Activated CD8-positive, alpha-beta memory T cell treated with anti-CD3 and anti-CD28 coated beads, Interleukin-2, amount 50 U/mL, for 1 hour (primary cell): ENCODE results near the gene CFAP46.
"Not testable (repeated sequence)": the region's sequence is repeated elsewhere in the genome, so short reads cannot be mapped to it uniquely, and the experiment has no call there.

Experiments used
- DNase-seq: peaks from one replicate; pipeline ENCODE4 v3.0.0-alpha.2; 2020; ENCODE audit errors: extremely low read depth

The CFAP46 gene

GRCh38 chr10:132807621-132808049 is 134.7 kb downstream of the CFAP46 start:
- no peak for DNase-seq

DNA sequence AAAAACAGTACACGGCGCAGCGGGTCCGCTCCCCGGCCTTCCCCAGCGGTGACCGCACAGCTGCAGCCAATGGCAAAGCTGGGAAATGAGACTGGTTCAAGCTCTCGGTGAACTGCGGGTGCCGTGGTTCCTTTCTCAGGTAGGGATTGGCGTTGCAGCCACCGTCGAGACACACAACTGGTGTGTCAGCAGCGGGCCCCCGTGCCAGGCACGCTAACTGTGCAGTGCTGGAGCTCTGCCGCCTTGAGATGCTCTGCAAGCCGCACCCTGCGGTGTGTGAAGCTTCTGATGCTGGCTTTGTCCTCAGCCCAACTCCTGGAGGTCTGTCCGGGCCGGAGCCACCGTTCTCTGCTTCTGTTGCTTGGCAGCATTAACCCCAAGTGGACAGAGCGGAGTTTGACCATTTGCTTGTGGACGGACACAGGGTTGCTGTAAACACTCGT is 135.8 kb downstream of the CFAP46 start:
- DNase-seq, result no peak

- no peak for DNase-seq
Measured at GRCh38 chr10:132806110-132806509, 136.3 kb downstream of the CFAP46 start.

GRCh38 chr10:132805599-132805998 is 136.8 kb downstream of the CFAP46 start:
- DNase-seq, result no peak

GRCh38 chr10:132804785-132805426 is 137.5 kb downstream of the CFAP46 start:
- DNase-seq, result no peak

DNA sequence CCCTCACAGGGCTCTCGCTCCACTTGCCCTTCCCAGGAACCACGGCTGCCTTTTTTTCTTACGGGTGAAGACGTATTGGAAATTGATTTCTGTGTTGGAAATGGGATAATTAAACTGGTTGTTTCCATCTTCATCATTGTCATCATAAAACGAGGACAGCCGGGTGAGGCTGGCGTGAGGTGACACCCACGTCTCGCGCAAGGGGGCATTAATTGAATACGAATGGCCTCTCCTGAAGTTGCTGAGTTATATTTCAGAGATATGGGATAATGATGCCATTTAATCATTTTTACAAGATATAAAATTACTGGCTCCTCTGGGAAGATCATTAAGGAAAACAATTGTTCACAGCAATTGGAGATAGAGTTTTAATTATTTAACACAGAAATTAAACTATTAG is 138.1 kb downstream of the CFAP46 start:
- no peak for DNase-seq

DNA sequence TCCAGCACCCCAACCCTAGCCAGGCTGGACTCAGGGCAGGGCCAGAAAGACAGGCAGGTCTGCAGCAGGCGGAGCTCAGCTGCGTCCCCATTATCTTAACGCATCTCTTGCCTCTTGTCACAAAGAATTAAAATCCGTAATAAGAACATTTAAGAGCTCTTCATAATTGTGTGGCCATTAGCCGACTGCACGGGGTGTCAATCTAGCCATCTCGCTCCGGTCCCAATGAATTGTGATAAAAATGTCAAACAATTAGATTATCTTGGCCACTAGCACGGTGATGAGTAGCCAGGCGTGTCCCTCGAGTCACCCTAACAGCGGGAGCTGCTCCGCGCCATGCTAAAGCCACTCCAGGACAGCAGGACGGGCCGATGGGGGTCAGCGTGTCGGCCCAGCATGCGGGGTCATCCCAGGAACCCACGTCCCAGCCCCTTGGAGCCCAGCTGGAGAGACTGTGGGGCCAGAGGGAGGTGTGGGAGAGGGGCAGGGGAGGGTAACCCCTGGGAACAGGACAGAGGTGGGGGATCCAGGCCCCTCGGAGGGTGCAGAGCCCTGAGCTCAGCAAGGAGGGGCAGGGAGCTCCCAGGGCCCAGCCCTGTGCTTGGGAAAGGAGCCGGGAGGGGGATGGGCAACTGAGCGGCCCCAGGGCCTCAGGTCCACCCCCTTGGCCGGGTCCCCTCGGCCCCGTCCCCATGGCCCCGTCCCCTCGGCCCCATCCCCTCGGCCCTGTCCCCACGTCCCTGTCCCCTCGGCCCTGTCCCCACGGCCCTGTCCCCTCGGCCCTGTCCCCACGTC is 138.8 kb downstream of the CFAP46 start:
- no peak for DNase-seq

- DNase-seq, result no peak
Measured at GRCh38 chr10:132802694-132803320, 139.6 kb downstream of the CFAP46 start.

GRCh38 chr10:132802048-132802447 is 140.3 kb downstream of the CFAP46 start:
- DNase-seq, result no peak

- no peak for DNase-seq
Measured at GRCh38 chr10:132799865-132800264, 142.5 kb downstream of the CFAP46 start.

DNA sequence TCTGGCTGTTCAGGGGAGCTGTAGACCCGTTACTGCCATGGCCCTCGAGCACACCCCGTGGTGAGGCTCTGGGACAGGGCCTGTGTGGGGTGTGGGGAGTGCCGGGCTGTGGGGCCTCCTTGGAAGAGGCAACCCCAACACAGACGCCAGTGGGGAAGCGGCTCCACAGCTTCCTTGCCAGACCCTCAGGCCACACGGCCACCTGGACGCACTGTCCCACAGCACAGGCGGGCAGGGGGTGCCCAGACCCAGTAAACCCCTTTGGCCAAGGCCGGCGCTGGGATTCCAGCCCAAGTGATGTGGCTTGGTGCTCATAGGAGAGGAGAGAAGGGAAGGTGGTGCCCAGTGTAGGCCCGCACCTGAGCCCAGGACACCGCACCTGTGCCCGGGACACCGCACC is 143.5 kb downstream of the CFAP46 start:
- no peak for DNase-seq

- DNase-seq, result no peak
Measured at GRCh38 chr10:132798403-132798802, 144.0 kb downstream of the CFAP46 start.

DNA sequence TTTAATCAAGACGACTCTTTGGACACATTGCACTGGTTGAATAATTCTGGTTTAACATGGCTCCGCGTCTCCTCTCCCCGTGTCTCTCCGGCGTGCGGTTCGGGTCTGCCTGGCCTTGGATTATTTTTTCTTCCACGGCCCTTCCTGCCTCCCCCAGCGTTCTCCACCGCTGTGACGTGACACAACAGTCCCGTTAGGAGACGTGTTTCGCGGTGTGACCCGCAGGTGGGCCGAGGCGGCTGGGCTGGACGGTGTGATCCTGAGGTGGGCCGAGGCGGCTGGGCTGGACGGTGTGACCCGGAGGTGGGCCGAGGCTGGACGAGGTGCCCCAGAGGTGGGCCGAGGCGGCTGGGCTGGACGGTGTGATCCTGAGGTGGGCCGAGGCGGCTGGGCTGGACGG is 144.4 kb downstream of the CFAP46 start:
- DNase-seq, result not testable (repeated sequence)

DNA sequence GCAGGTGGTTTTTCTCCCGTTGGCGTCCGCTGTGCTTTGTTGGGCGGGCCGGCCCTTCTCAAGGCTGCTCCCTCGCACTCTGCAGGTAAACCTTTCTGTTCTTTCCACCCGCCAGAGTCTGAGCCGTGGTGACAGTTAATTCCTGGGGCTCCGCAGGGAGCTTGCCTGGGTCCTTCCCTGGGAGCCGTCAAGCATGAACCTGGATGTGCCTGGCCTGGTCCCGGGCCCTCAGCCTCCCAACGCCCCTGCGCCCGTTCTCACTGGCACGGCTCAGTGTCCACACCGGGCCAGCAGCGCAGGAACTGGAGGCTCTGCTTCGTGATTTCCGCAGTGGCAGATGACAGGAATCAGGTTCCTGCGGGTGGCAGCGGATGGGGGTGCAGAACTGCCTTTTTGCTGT is 145.5 kb downstream of the CFAP46 start:
- DNase-seq, result no peak

DNA sequence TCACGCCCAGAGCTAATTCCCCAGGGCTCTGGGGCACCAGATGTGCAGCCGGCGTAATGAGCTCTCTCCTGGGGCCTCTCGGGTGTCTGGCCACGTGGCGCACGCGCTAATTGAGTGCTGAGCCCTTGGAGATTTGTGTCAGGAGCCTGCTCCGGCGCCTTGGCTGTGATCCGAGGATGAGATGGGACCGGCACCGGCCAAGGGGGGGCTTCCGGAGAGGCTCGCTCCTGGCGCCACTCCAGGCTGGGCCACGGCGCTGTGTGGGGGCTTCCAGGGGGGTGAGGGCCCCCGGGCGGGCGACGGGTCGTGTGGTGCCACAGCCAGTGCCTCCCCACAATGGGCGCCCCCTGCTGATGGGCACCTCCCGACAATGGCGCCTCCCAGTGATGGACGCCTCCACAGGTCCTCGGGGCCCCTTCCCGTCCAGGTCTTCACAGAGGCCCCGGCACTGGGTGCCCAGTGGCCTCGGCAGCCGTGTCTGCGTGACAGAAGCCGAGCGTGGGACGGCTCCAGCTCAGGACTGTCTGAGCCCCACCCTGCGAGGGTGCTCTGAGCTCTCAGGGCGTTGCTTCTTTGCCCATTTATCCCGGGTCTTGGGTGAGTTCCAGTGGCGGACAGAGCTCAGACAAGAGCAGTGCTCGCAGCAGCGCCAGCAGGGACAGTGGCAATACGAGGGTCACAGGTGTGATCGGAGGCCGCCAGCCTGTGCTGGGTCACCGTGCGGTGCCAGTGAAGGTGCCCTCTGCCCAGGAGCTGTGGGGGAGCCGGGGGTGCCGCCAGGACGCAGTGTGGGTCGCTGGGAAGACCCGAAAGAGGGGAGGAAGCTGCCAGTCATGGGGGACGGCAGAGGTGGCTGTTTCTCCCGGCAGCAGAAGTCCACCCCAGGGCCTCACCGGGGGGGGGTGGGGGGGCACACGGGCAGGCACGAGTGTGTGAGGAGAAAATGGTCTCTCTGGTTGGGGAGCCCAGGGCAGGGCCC is 148.2 kb downstream of the CFAP46 start:
- DNase-seq, result no peak

DNA sequence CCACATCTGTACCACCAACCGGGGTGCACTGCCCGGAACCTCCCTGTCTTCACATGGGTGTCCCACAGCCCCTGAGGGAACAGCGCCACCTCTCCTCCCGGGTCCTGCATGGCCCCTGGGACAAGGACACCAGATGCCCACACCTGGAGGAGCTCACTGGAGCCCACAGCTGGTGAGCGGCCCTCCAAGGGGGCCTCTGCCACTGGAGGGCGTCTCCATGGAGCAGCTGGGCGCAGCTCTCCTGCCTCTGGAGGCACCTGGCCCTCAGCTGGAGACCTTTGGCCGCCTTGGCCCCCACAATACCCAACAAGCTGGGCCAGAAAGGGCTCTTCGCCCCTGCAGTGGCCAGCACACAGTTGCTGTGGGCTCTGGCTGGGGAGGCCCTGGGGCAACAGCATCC is 149.2 kb downstream of the CFAP46 start:
- DNase-seq, result no peak

DNA sequence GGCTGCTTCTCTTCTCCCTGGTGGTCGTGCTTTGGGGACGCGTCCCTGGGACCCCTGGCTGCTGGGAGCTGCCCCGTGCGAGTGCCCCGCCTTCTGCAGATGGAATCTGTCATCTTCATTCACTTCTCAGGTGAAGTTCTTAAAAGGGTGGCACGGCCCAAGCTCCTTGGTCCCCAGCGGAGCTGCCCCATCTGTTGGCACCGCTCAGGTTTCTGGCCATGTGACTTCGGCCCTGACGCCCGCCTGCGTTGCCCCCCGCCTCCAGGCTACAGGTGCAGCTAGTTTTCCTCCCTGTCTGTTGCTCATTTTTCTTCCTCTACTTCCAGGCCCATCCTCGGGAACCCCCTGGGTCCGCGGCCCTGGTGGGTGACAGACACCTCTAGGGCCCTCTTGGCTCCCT is 149.6 kb downstream of the CFAP46 start:
- DNase-seq, result no peak

GRCh38 chr10:132792099-132792498 is 150.3 kb downstream of the CFAP46 start:
- not testable (repeated sequence) for DNase-seq

GRCh38 chr10:132790934-132791829 is 151.2 kb downstream of the CFAP46 start:
- DNase-seq, result no peak

GRCh38 chr10:132790470-132790869 is 151.9 kb downstream of the CFAP46 start:
- DNase-seq, result no peak
